HG02885 (cell line): ENCODE data around the gene ZBTB3.
"Not testable (repeated sequence)": the region's sequence is repeated elsewhere in the genome, so short reads cannot be mapped to it uniquely, and the experiment has no call there.

ENCODE experiments used
- ATAC-seq: cut with Tn5 transposase; IDR thresholded peaks from one replicate; pipeline ENCODE4 v1.9.1; 2021; ENCODE audit warnings: mild to moderate bottlenecking; ENCODE audit not compliant: unreplicated experiment, poor library complexity

Gene ZBTB3

GRCh38 chr11:62716816-62717215, 37.1 kb downstream of the ZBTB3 start:
- no peak for ATAC-seq

- no peak for ATAC-seq
Measured at GRCh38 chr11:62716206-62716605, 37.8 kb downstream of the ZBTB3 start.

DNA sequence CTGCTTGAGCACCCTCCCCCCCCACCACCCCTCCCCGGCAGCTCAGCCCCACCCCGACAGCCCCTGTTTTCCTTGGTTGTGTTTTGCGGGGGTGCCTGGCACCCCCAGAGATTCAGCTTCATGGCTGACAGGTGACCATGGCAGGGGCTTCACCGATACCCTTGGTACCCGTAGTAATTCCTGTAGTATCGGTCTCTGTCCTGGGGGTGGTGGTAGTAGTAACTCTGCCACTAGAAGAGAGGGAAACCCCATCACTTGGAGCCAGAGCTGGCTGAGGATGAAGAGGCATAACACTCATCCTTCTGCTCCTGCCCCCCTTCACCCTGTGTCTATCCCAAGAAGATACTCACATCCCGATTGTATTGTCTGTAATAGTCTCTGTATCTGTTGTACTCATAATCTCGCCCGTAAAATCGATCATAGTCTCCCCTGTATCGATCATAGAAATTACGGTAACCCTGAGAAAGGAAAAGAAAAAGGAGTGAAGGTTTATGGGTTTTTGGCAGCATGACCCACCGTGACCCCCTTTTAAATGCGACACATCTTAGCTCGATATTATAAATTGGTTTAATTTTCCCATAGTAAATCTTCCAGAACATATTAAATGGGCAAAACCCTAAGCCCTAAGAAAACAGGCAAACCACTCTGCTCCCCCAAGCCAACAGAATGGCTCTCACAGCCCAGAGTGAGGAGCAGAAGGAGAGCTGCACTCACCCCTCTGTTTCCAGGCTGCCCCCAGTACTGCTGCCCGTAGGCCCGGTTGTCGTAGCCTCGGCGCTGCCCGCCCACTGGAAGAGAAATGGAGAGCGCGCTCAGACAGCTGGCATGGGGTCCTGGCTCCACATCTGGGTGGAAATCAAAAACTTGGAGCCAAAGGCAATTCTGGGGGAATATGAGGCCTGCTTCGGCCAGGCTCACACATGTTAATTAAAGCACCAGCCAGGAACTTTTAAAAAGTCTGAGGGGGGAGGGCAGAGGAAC, 38.5 kb downstream of the ZBTB3 start:
- no peak for ATAC-seq

DNA sequence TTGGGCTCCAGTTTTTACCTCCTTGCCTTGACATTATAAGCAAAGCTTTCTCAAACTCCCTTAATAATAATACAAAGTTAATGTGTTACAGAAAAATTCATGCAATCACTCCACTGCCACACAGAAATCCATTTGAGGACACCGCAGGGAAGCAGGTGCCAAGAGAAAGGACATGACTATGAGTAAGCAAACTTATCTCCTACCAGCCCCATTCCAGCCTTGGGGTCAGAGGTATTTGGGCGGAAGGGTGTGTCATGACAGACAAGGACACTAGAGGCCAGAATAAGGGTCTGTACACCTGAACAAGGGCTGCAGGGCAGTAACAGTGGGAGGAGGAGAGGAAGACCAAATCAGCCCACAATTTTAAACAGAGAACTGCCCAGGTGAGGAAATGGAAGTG, 40.6 kb downstream of the ZBTB3 start:
- ATAC-seq, result no peak

- no peak for ATAC-seq
Measured at GRCh38 chr11:62712861-62713260, 41.1 kb downstream of the ZBTB3 start.

DNA sequence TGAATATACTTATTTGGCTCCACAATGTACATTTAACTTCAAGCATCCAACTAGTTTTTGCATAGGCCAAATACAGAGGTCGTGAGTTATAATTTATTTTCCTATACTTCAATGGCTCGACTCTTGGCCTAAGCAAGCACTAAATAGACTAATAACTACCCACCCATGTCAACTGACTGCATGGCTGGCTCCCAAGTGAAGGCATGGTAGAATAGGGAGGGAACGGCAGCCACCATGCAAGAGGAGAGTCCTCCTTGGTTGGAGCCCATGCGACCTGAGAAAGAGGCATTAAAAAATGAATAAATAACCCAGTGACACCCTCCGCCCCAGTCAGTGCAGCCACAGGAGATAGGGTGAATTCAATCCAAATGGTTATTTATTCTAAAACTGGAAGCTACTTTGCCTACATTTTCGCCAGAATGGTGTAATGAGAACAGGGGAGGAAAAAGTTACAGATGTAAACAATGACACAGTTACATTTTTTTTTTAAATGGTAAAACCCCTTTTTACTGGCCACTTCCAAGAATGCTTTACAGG, 41.6 kb downstream of the ZBTB3 start:
- no peak for ATAC-seq

GRCh38 chr11:62710001-62710345, 44.0 kb downstream of the ZBTB3 start:
- ATAC-seq, result no peak

- peak; percentile 77 for ATAC-seq
Measured at GRCh38 chr11:62709247-62710000, 44.5 kb downstream of the ZBTB3 start.

DNA sequence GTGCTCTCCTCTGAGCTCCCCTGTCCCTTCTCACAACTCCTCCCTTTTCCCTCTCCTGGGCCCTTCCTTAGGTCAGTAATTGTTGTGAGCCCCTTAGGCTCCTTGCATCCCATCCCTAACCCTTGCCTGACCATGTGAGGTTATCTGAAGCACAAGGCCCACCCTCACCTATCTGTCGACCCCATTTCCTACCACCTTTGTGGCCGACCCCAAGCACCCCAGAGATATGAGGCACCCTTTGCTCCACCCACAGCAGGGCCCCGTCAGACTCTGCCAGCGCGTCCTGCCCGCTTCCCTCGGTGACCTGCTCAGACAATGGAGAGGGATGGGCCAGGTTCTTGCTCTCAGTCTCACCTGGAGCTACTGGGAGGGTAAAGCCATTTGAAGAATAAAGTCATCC, 45.2 kb downstream of the ZBTB3 start:
- ATAC-seq, result no peak

DNA sequence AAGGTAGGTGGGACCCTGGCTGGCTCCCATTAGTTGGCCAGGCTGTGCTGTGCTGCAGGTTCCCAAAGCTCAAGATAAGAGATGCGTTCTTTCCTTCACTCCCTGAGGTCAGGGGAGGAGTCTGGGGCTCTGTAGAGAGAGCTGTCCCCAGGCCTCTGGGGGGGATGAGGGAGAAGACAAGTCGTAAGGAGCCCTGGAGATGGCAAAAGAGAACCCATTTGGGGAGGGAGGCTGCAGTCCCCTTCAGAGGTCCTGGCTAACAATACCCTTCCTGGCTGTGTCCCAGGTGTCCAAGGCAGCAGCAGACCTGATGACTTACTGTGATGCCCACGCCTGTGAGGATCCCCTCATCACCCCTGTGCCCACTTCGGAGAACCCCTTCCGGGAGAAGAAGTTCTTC, 45.6 kb downstream of the ZBTB3 start:
- no peak for ATAC-seq

DNA sequence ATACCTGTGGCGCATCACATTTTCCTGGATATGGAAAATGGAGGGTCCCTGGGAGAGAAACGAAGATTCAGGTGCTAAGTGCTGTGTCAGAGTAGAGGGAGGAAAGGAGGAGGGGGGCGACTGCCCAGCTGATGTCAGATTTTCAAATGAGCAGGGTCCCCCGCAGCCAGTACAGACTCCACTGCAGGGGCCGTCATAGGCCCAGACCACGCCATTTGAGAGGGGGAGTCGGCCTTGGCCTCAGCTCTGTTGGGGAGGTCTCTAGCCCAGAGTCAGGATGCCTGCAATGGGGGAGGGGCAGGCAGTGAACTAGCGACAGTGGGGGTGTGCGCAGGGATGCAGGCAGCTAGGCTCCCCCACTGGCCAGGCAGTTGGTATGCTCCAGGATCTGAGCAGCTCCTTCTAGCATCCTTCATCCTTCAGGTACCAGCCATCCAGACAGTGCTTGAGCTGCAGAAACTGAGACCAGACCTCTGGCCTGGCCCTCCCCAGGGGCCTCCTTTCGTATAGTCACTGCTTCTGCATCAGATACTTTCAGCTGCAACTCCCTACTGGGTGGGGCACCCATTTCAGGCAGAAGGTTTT, 46.6 kb downstream of the ZBTB3 start, which contains the start of the genes BSCL2 and GNG3:
TSS of gene BSCL2 (minus strand) at position 148 of the 585 bp plus-strand sequence. CDS start 229 bp downstream, outside the sequence.
TSS of gene GNG3 (plus strand) at position 400 of the 585 bp plus-strand sequence. CDS start 620 bp downstream, outside the sequence.
- ATAC-seq, result no peak

DNA sequence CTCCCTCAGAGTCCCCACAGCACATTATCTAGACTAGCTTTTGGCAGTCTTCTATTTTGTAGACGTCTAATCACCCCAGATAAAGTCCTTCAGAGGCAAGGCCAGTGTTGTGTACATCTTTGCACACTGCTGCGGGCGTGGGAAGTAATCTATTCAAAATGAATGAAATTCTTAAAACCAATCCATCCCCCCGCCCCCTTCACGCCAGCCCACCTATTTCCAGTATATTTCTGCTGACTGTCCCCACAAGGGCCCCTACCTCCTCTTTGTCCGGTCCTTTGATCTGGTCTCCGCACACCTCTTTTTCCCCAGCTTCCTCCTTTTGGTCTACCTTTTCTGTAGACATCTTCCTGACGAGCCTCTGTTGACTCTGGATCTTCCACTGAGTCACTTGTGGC, 47.1 kb downstream of the ZBTB3 start:
- no peak for ATAC-seq

- ATAC-seq, result peak; percentile 71
Measured at GRCh38 chr11:62705880-62706849, 47.8 kb downstream of the ZBTB3 start.

DNA sequence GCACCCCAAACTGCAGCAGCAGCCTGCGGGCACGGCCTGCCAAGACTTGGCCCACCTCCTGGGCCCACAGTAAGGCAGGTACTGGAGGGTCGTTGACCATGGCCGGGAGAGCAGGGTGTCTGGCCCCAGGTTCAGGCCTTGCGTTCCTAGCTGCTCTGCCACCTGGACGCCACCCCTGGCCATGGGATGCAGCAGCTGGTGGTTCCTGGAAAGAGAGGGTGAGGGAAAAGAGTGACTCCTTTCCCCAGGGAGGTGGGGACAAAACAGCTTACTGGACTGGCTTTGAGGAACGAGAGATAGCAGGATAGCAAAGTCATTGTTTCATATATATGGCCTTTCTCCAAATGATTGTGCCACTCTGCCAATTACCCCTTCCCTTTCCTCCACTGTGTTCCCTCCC, 48.5 kb downstream of the ZBTB3 start:
- no peak for ATAC-seq

- ATAC-seq, result not testable (repeated sequence)
Measured at GRCh38 chr11:62703921-62704320, 50.0 kb downstream of the ZBTB3 start.

DNA sequence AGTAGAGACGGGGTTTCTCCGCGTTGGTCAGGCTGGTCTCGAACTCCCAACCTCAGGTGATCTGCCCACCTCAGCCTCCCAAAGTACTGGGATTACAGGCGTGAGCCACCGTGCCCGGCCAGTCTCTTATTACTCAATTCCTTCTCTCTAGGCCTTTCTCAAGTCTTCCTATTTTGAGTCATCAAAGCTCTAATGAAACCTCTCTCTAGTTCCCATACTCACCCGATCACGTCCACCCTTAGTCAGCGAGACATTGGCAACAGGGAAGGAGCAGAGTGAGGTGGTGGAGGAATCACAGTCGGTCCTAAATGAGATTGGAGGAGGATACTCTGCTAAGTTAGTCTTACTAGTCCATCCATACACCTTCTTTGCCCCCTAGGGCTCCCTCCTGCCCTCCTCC, 51.7 kb downstream of the ZBTB3 start:
- no peak for ATAC-seq
